Effector CD4-positive, alpha-beta T cell (primary cell): Measurements from ENCODE around the gene SLC27A1.

Source experiments
- DNase-seq: peaks from one replicate; pipeline ENCODE4 v3.0.0-alpha.2; 2020
- total RNA-seq: gene quantifications from one replicate; lab custom pipeline; 2026; lab: John Stamatoyannopoulos, UW

SLC27A1 gene
- total RNA-seq = 14.1 reads per million, percentile 39 among the genes with 10 or more reads in this experiment

DNA sequence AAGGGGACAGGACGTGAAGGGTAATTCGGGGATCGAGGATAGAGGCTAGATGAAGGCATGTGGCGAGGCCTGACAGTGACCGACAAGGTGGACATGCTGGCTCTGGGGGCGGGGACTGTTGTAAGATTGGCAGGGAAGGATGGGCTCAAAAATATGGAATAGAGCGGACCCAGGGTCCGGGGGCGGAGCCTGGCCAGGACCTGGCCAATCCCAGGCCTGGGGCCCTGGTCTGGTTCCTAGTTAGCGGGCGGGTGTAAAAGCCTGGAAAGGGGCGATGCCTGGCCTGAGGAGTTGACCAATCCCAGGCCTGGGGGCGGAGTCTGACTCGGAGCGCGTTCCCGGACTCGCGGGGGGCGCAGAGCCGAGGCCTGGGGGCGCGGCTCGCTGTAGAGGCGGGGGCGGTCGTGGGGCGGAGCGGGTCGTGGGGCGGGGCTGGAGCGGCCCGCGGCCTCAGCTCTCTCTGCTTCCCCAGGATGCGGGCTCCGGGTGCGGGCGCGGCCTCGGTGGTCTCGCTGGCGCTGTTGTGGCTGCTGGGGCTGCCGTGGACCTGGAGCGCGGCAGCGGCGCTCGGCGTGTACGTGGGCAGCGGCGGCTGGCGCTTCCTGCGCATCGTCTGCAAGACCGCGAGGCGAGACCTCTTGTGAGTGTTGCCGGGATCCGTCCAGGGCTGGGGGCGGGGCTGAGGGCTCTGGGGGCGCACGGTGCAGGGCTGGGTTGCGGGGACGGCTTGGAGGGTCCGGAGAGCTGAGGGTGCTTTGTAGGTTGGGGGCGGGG, at the start of gene SLC27A1:
TSS of gene SLC27A1 (plus strand) at position 457 of the 774 bp plus-strand sequence. CDS start at position 474, 17 bp downstream.
- DNase-seq = peak; percentile 85

DNA sequence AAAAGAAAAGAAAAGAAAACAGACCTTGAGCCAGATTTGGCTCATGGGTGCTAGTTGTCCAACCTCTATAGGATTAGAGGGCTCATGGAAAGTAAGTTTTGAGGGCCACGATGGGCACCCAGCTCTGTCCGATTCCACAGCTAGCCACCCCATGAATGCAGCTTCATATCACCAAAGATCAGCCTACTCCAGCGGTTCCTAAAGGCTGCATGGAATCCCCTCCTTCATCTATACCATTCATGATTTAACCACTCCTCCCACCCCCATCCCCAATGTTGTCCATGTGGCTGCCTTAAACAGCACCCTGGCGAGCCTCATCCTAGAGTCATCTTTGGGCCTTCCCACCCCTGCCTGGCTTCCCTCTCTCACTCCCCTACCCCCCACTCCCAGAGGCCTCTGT, 48.4 kb upstream of the SLC27A1 start:
- DNase-seq = no peak

DNA sequence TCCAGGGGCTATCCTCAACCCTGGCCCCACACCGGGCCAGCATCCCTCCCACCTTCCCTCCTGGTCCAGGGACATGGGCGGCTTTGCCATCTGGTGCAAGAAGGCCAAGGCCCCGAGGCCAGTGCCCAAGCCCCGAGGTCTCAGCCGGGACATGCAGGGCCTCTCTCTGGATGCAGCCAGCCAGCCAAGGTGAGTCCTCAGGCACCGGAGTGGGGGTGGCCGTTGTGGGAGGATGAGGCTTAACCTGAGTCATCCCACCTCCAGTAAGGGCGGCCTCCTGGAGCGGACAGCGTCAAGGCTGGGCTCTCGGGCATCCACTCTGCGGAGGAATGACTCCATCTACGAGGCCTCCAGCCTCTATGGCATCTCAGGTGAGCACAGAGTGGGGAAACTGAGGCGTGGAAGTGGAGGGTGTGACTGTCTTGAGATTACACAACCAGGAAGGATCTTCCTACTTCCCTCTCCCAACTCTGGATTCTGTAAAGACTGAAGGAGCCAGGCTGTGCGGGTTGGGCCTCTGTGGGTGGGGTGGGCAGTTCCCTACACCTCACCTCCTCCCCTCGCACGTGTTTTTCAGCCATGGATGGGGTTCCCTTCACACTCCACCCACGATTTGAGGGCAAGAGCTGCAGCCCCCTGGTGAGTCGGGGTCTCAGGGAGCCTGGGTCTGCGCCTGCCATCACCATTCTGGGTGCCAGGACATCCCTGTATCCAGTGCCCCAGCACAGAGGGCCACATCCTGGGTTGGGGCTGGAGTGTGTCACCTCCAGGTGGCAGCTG, 46.7 kb upstream of the SLC27A1 start:
- no peak for DNase-seq

DNA sequence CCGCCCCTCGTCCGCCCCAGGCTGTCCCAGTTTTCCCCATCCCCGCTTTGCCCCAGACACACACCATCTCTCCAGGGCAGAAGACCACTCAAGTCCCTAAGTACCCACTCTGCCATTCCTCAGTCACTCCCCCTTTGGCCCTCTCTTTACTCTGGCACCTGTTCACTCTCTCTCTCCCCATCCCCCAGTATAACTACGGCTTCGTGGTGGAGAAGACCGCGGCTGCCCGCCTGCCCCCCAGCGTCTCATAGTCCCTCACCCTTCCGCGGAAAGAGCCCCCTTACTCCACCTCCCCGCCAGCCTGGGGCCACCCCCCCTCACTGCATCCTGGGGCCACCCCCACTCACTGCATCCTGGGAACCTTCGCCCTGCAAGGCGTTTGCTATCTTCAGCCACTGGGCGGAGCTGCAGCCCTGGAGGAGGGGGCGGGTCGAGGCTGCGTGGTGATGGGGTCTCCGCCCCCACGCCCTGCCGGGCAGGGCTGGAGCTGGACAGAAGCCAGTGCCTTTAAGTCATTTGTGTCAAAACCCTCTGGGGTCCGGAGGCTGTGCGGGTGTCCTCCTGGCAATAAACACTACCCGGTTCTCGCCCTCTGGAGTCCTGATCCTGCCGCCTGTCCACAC, 45.5 kb upstream of the SLC27A1 start:
- no peak for DNase-seq

DNA sequence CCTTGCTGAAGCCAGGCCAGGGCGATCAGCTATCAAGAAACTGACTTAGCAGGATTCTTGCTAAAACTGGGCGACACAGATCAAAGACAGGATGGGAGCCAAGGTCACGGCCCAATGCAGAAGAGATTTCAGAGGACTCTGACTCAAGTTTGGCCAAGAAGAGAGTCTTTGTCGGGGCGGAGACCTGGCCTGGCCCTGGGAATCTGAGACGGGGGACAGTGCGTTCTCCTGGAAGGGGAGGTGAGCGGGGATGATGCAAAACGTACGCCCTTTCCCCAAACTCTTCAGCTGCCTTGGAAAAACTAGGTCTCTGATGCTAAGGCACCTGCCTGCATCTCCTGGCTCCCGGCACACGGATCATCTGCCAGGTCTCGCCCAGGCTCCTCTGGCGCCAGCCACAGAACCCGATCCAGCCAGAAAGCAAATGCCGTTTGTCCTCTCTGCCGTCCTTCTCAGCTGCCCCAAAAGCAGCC, 40.6 kb upstream of the SLC27A1 start:
- no peak for DNase-seq

DNA sequence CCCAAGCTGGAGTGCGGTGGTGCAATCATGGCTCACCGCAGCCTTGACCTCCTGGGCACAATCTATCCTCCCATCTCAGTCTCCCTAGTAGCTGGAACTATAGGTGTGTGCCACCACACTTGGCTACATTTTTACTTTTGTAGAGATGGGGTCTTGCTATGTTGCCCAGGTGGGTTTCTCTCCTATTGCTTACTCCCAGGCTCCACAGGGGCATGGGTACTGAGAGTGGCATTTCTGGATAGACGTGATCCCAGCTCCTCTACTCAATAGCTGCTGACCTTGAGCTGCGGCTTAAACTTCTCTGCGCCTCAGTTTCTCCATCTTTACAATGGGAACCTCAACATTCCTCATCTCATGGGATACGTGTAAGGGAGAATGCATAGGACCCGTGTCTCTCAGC, 38.9 kb upstream of the SLC27A1 start:
- DNase-seq = no peak

DNA sequence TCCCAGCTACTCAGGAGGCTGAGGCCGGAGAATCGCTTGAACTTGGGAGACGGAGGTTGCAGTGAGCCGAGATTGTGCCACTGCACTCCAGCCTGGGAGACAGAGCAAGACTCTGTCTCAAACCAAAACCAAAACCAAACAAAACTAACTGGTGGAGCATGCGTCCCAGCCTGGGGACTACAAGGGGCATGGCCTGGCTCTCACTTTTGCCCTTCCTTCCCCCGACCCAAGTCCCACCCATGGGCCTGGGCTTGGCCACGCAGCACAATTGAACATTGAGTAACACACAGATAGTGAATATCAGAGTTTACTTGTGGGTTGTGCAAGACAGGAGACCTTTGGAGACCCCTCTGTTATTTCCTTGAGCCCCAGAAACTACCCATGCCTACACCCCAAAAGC, 35.1 kb upstream of the SLC27A1 start:
- no peak for DNase-seq

DNA sequence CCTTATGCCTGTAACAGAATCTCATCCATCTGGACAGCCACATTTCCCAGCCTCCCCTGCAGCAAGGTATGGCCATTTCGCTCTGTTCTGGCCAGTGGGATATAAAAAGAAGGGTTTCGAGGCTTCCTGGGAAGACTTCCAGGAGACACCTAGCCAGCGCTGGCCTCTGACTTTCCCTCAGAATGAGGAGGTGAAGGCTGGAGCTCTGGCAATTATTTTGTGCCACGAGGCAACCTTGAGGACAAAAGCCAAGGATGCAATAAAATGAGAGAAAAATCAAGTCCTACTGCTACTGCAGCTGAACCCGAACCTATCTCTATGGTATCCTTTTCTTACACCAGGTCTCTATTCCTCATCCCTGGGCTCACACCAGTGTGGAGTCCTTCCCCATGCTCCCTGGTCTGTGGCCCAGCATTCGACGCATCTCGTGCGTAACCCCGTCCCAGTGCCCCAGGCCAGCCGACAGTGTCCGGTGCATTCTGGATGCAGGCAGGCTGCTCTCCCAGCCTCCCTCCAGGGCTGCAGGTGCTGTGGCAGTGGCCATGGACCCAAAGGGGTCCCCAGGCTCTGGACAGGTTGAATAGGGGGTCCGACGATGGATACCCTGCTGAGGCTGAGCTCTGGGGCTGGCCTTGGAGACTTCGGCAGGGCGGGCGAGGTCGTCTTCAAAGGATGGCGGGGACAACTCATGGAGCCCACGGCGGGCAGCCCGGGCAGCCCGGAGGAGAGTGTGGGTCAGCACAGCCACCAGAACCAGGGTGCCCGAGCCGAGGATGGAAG, 34.0 kb upstream of the SLC27A1 start:
- DNase-seq = no peak

DNA sequence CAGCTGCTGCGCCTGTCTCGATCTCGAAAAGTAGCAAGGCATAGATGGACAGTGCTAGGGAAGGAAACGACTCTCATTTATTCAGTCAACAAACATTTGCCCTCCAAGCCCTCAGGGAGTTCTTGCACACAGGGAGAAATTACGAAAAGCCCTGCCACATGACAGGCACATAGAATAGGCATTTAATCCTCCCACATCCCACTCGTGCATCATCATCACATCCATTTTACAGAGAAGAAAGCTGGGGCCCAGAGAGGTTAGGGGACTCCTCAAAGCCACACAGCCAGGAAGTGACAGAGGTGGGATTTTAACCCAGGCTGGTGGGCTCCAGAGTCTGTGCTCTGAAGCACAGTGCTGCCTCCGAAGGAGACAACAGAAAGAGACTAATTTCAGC, 33.5 kb upstream of the SLC27A1 start:
- no peak for DNase-seq

DNA sequence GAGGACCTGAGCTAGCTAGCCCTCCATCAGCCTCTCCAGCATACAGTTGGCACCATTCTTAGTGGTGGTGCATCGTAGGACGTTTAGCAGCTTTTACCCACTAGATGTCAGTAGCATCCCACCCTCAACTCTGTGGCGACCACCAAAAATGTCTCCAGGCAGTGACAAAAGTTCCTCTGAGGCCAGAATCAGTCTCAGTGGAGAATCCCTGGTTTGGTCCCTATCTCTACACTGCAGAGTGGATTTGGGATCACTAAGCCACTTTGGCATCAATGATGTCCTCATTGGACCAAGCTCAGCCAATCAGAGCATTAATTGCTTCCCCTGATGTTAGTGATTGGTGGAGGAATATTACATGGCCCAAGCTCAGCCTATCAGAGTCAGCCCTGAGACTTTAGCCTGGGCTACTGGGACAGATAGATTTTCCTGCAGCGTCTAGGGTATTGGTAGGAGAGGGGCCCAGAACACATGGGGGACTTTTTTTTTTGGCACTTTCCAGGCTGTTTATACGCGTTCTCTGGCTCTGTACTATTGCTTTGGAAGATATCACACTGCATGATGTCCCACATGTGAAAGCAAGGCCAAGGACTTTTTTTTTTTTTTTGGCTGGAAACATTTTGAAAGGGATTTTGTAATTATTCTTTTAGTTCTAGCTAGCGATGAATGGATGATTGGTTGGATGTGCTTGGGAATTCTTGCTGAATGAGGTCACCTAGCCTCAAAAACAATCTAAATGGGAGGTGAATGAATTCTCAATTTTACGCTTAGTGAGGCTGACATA, 28.9 kb upstream of the SLC27A1 start:
- DNase-seq = no peak

DNA sequence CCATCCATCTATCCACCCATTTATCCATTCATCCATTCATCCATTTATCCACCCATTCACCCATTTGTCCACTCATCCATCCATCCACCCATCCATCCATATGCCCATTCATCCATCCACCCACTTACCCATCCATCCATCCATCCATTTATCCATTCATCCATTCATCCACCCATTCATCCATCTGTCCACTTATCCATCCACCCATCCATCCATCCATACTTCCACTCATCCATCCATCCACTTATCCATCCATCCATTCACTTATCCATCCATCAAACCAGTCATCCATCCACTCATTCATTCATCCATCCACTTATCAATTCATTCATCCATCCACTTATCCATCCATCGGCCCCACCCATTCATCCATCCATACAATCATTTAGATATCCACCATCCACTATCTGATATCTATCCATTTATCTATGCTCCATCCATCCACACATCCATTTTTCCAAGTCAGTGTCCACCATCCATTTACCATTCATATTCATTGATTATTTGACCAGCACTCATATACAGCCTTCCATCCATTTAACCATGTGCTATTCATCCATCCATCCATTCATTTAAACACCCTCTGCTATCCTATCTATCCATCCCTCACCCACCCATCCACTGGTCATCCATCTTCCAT, 24.7 kb upstream of the SLC27A1 start:
- no peak for DNase-seq

DNA sequence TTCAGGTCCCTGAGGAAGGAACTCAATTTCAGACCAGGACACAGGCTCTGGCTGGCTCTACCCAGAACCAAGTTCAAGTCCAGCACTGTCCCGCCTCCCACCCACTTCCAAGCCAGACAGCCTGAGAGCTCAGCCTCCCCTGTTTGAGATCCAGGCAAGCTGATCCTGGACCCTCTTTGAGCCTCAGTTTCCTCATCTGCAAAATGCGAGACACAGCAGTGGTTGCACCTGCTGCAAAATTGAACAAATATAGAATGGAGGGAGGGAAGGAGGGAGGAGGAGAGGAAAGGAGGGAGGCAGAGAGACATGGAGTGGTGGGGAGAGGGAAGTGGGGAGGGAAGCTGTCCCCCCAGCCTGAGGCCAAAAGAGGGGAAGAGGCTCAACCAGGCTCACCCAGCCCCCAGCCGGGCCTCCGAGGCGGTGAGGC, 22.6 kb upstream of the SLC27A1 start:
- no peak for DNase-seq

DNA sequence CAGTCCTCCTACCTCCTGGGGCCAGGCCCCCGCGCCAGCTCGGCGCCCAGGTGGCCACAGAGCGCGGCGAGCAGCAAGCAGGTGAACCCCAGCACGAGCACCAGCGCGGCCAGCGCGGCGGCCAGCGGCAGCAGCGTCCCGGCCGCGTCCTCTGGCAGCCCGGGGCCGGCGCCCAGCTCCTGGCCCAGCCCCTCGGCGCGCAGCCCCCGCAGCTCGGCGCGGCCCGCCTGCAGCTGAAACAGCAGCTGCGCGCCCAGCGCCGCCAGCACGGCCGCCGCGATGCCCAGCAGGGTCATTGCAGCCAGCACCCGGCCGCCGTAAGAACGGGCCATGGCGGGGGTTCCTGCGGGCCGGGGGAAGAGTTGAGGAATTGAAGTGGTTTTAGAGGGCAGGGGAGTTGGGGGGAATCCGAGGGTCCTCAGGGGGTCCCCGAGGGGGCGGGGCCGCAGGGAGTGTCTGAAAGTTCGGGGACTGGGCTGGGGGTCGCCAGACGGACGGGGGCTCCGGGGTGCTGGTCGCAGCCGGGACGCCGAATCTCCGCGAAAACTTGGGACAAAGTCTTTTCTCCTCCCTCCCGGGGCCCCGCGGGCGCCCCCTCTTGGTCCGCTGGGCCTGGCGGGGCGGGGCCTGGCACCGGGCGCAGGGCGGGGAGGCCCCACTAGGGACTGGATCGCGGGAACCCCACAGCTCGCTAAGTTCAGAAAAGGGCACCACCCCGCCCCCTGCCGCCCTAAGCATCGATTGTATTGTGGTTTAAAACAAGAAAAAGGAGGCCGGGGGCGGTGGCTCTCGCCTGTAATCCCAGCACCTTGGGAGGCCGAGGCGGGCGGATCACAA, 22.0 kb upstream of the SLC27A1 start, which contains the start of gene TMEM221:
TSS of gene TMEM221 (minus strand) at position 538 of the 837 bp plus-strand sequence. CDS start at position 332, 206 bp downstream.
- peak; percentile 41 for DNase-seq

DNA sequence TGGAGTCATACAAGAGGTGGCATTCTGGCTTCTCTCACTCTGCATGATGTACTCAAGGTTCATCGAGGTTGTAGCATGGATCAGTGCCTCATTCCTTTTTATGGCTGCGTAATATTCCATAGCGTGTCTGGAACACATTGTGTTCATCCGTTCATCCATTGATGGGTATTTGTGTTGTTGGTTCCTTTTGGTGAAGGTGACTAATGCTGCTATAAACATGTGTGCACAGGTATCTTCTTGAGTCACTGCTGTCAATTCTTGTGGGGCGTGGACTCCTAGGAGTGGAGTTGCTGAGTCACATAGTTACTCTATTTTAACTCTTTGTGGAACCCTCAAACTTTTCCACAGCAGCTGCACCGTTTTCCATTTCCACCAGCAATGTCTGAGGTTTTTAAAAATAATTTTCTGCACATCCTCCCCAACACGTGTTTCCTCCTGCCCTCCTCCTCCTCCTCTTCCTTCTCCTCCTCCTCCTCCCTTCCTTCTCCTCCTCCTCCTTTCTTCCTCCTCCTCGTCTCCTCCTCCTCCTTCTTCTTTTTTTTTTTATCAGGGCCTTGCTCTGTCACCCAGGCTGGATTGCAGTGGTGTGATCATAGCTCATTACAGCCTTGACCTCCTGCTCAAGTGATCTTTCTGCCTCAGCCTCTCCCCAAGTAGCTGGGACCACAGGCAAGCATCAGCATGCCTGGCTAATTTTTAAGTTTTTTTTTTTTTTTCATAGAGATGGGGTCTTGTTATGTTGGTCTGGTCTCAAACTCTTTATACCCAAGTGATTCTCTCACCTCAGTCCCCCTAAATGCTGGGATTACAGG, 19.9 kb upstream of the SLC27A1 start:
- DNase-seq = no peak

DNA sequence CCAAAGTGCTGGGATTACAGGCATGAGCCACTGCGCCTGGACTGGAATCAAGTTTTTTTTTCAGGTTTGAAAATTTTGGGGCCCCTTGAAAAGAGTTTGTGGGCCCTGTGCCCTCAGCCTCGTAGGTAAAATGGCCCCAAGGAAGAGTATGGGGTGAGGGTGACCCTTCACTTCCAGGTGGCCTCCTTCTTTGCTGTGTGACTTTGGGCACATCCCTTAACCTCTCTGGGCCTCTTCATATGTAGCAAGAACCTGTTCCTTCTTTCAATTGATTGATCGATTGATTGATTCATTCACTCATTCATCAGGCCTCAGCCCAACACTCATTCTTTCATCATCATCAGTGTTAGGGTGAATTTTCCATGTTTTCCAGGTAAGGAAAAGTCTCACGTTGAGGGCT, 18.5 kb upstream of the SLC27A1 start:
- no peak for DNase-seq

DNA sequence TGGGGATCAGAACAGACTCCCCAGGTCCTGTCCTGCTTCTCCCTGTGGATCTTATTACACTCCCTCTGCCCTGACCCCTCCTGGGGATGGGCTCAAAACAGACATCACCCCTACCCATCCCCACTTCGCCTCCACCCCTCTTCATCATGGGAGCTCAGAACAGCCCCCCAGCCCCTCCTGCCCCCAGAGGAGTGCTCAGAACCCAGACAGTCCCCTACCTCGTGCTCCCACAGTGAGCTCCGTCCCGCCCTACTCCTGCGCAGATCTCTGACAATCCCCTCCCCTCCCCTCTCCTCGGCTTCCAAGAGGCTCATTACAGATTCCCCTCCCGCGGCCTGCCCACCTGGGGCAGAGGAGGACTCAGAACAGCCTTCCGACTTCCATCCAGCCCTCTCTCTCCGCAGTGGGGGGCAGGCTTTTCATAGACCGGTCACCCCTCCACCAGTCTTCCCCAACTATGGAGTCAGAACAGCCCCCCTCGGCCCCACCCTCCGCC, 15.7 kb upstream of the SLC27A1 start:
- no peak for DNase-seq

DNA sequence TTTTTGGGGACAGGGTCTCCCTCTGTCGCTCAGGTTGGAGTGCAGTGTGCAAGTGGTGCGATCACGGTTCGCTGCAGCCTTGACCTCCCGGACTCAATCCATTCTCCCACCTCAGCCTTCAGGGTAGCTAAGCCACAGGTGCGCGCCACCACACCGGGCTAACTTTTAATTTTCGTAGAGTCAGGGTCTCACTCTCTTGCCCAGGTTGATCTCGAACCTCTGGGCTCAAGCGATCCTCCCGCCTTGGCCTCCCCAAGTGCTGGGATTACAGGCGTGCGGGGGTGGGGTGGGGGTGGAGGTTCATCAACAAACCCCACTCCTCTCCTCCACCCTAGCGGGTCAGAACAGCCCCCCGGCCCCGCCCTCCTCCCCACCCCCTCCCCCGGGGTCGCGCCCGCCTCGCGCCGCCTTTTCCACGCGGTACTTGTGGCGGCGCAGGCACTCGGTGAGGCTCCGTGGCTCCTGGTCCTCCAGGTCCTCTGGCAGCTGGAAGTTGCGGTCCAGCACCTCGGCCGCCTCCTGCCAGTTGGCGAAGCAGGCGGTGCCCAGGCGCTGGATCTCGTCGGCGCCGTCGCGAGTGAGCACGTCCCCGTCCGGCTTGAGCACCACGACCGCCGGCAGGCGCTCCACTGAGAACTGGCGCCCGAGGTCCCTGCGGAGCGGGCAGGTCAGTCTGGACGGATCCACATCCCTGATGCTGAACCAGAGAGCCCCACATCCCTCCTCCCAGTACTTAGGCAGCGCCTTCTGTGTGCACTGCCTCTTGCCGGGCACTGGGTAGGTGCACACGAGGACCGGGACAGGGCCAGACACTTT, 14.8 kb upstream of the SLC27A1 start:
- no peak for DNase-seq

DNA sequence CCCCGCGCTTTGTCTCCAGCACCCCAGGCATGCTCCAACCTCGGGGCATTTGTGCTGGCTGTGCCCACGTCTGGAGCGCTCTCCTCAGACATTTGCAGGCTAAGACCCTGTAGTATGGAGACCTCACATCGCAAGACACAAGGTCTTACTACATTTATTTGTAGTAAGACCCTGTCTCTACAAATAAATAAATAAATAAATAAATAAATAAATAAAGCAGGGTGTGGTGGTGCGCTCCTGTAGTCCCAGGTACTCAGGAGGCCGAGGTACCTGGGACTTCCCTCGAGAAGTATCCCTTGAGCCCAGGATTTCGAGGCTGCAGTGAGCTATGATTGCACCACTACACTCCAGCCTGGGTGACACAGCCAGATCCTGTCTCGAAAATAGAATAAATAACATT, 14.2 kb upstream of the SLC27A1 start:
- no peak for DNase-seq
